NCI-H345 treated with DMSO at 0.1 percent for 48 hours (cell line): ENCODE measurements around the gene PEX19.

Experiments
- DNase-seq: peaks from one replicate; lab custom pipeline; 2025; ENCODE audit not compliant: unreplicated experiment; lab: John Stamatoyannopoulos, UW

PEX19 gene

DNA sequence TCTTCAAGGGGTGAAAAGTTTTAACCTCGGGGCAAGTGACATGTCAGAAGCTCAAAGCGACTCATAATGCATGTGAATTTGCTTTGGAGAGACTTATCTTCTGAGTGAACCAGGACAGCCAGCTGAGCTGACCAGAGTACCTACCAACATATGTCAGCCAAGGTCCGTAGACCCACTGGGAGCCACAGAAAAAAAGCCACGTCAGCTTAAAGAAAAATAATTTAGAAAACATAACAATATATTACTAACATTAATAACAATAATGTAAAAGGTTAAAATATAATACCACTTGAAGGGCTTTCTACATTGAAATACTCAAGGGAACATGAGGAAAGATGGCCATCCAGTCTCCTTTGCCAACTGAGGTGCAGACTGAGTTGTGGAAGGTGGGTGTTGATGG is 6.9 kb downstream of the PEX19 start:
- DNase-seq = no peak

DNA sequence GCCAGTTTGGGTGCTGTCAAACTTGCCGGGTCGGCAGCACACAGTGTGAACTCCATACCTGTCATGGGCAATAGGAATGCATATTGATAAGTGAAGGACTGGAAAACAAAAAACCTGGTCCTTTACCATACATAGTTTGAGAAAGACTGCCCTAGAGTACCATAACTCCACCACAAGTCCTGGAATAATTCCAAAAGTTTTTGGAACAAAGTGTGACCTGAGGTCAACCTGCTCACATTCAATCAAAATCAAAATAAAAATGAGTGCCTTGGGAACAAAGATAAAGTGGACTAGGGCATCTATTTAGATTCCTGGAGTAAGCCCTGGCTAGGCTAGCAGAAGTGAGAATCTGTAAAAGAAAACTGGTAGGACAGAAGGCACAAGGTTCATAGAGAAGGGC is 7.6 kb downstream of the PEX19 start:
- DNase-seq = no peak

DNA sequence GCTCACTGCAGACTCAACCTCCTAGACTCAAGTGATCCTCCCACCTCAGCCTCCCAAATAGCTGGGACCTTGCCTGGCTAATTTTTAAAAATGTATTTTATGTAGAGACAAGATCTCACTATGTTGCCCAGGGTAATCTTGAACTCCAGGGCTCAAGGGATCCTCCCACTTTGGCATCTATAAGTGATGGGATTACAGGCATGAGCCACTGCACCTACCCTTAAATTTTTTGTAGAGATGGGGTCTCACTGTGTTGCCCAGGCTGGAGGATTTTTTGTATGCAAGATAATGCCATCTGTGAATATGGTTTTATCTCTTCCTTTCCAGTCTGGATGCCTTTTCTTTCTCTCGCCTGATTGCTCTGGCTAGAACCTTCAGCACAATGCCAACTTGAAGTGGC is 13.9 kb downstream of the PEX19 start:
- no peak for DNase-seq

DNA sequence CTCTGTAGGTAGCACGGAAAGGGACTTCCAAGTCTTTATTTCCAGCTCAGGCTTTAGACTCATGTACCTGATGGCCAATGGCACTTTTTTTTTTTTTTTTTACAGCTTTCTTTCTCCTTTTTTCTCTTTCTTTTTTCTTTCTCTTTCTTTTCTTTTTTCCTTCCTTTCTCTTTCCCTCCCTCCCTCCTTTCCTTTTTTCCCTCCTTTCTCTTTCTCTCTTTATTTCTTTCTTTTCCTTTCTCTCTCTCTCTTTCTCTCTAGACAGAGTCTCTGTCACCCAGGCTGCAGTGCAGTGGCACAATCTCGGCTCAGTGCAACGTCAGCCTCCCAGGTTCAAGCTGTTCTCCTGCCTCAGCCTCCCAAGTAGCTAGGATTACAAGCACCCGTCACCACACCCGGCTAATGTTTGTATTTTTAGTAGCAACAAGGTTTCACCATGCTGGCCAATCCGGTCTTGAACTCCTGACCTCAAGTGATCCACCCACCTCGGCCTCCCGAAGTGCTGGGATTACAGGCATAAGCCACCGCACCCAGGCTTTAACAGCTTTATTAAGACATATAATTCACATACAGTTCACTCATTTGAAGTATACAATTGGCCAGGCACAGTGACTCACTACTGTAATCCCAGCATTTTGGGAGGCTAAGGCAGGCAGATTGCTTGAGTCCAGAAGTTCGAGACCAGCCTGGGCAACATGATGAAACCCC is 17.5 kb downstream of the PEX19 start:
- no peak for DNase-seq

DNA sequence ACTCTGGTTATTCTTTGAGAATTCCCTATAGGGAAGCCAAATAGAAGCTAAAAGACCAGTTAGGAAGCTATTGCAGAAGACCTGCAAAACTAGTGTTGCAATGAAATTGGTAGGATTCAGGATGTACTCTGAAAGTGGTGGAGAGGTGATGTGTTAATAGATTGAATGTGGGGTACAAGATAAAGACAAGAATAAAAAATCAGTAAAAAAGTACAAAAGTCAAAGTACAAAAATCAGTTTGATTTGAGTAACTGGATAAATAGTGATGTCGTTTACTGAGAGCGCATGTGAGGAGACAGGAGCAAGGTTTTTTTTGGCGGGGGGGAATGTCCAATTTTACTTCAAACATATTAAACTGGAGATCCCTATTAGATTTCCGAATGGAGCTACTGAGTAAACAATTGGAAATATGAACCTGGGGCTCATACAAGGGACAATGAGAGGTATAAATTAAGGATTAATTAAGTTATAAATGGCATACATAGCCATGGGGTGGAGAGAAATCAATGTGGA is 20.1 kb downstream of the PEX19 start:
- no peak for DNase-seq

DNA sequence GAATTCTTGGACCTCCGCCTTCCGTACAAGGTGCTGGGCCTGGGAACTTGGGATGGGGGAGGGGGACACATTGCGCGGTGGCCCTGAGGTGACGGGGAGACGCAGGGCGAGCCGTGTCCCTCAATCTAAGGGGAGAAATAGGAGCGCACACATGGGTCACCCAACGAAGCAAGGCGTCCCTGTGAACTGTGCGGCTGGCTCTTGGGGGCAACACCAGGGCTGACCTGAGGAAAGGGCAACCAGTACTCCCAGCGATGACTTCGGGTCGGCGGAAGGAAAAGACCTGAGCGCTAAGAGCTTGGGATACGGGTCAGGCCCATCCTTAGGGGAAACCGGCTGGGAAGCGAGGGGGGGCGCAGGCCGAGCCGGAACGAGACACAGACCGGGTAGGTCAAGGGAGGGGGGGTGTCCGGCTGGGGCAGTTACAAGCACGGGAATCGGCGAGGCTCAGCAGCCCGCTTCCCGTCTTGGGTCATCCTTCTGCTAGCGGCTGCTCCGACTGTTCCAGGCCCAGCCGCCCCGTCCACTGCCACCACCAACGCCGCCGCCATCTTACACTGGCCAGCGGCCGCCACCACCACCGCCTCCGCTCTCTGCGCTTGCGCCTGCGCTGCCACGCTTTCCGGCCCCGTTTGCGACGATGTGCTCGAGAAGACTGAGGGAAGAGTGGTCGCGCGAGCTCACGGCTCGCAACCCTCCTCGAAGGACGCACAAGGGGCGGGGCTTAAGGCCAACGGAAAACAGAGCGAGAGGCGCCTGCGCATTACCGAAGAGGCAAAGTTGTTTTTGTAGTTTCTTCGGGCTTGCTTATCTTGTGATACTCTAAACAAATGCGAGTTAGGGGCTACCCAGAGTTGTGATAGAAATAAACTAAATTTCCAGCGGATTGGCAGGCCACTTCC is 22.8 kb downstream of the PEX19 start, which contains the start of gene DCAF8:
DCAF8 (minus strand) TSS at position 657 of the 902 bp plus-strand sequence. CDS start 18,541 bp downstream, outside the sequence.
- DNase-seq = peak; percentile 96

DNA sequence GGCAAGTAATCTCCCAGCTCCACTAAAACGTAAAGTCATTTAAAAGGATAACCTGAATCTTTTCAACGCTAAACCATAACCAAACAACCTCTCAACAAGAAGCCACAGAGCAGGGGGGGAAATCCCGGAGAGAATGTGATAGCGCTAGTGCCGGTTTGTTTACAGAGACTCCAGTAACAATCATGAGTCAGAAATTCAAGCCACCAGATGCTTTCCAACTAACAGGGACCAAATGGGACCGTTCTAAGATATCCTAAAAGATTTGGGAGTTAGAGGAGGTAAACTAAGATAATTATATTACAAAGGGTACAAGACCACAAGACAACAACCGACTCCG is 23.4 kb downstream of the PEX19 start:
- peak; percentile 34 for DNase-seq

DNA sequence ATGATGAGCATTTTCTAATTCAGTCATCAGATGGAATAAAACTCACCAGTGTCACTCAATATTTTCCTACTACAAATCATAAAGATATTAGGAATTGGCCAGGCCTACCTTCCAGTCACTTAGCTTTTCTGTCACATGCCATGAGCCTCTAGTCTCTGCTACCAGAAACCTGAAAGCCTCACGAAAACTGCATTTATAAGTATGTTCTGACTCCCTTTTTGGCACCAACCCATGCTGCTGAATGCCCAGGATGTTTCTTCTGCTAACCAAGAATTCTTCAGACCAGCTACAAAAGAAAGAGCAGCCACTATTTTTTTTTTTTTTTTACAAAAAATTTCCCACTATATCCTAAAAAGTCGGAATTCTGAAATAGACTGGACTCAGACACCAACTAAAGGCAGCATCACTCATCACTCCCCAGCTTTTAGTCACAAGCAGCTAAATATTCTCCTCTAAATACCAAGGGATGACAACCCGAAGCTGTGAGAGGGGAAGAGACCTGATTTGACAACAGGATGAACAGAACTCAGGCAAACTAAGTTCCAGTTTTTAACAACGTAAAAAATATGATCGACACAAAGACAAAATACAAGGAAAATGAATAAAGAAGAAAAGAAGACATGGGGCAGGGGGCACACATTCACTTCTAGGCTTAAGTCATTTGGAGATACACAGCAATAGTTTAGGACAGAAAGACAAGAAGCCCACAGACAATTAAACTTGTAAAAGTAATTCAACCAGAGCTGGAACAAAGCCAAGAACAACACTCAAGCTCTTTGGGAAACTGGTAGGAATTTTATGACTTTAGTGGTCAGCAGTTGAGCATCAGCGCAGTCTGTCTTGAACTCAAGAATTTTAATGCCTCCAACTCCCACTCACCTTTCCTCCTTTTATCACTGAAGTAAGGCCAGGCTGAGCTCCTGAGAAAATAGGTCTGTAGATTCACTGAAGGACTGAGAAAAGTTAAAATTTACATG is 24.2 kb downstream of the PEX19 start:
- DNase-seq = no peak

DNA sequence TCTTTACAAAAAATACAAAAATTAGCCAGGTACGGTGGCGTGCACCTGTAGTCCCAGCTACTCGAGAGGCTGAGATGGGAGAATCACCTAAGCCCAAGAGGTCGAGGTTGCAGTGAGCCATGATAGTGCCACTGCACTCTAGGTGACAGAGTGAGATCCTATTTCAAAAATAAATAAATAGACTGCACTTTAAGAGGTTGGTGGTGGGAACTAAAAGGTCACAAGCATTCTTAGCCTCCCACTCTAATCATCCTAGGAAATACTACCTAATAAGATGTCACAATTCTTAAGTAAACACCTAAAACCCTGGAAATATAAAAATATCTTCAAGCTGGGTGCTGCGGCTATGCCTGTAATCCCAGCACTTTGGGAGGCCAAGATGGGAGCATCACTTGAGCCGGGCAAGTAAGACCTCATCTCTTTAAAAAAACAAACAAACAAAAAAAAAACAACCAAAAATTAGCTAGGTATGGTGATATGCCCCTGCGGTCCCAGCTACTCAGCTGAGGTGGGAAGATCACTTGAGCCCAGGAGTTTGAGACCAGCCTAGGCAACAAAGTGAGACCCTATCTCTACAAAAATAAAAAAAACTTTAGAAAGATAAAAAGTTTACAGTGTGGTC is 26.6 kb downstream of the PEX19 start:
- no peak for DNase-seq

DNA sequence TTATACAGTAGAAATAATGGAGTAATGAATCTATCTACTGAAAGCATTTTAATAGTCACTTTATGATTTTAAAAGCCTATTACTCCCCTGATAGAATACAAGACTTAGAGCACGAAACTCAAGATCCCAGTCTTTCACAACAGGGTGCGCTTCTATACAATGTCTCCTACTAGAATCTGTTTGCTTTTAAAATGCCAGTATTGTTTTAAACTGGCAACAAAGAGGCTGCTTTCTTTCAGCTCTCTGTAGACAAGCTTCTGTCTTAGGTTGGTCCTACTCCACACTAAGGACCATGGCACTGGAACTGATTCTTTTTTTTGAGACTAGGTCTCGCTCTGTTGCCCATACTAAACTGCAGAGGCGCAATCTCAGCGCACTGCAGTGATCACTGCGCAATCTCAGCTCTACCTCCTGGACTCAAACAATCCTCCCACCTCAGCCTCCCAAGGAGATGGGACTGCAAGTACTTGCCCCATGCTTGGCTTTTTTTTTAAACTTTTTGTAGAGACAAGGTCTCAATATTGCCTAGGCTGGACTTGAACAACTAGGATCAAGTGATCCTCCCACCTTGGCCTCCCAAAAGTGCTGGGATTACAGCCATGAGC is 27.4 kb downstream of the PEX19 start:
- no peak for DNase-seq

DNA sequence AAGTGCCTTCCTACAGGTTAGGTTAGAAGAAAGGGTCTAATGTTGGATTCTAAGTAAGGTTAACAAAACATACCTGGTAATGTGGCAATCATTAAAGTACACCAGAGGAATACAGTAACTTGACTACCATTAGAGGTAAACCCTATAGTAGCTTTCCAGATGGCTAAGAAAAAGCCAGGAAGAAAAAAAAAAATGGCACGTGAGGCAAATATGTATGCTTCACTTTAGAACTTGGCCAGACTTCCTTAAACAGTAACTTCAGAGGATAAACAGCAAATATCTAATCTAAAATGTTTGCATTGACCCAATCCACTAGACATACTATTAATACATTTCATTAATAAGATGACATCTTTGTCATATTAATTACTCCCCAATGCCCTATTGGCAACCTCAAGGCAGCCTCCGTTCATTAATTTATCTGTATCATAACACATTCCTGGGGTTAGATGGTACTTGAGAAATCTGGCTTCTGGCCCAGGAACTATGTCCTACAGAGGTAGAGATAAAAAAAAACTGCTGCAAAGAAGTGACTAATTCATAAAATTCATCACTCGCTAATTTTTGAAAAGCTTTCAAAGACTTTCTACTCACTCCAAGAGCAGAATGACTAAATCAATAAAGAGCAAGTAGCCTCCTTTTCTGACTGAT is 28.4 kb downstream of the PEX19 start:
- DNase-seq = no peak

DNA sequence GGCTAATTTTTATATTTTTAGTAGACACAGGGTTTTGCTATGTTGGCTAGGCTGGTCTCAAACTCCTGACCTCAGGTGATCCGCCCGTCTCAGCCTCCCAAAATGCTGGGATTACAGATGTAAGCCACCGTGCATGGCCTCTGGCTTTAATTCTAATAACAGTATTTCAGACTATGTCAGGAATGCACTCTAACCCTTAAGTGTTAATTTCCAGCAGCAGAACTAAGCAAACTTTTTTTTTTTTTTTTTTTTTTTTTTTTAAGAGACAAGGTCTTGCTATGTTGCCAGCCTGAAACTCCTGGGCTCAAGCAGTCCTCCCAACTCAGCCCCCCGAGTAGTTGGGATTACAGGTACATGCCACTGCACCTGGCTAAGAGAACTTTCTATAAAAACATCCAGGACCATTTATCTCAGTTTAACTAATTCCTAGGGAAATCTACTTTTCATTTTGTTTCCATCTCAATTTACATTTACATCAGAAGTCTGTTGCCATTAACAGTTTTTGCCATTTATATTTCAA is 29.1 kb downstream of the PEX19 start:
- no peak for DNase-seq

DNA sequence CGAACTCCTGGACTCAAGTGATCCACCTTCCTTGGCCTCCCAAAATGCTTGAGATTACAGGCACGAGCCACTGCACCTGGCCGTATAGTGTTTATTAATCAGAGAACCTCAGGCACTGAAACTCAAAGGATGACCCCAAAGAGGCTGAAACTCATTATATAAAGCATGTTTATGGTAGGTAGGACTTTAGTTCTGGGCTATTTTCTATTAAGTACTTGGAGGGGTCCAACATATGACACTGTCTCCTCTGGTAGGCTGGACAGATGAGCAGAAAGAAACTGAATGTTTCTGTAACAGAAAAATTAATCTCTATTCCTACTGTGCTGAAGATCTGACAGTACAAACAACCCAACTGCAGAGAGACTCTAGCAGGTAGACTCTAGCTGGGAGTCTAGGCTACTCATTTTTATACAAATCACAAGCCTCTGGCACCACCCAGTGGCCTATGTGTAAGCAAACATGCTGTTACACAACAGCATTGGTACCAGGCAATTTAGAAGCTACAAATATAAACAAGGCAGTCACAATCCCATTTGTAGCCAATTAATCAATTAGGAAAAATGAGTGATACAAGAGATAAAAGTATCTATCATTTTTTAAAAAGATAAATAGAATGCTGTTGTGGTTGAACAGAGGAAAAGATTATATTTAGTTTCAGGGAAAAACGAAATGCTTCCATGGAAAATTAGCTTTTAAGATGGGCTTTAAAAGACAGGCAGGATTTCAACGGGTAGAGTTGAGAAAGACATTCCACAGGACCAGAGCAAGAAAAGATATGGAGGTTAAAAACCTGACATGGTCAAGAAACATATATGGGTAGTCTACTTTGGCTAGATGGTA is 33.0 kb downstream of the PEX19 start:
- peak; percentile 59 for DNase-seq

DNA sequence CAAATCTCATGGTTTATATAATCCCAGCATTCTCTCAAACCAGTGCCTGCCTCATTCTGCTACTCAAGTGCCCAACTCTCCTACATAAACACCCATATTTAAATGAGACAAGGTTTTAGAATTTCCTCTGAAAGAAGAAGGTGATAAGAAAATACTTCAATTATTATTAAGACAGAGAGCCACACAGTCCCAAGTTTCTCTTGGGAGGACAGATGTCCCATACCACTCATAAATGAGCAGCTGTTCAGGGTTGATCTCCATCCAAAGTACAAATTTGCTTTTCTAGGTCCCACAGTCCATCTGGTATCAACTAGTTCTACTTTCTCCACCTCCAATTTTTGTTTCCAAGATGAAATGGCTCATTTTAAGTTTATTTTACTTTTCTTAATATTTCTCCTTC is 33.9 kb downstream of the PEX19 start:
- no peak for DNase-seq

DNA sequence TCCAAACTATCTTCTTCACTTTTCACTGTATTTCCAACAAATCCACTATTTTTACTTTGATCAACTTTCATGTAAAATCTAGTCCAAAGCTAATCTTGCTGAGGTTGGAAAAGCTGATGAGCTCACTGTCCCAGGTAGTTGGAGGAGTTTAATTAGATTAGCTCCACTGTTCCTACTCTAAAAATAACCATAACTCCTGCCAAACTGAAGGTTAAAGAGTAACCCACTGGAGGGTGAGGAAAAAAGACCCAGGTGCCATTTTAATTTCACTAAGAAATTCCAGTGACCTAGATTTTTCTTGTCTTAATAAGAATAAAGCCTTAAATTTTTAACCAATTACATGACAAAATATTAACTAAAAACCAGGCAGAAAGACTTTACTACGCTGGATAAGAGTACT is 37.9 kb downstream of the PEX19 start:
- DNase-seq = no peak

DNA sequence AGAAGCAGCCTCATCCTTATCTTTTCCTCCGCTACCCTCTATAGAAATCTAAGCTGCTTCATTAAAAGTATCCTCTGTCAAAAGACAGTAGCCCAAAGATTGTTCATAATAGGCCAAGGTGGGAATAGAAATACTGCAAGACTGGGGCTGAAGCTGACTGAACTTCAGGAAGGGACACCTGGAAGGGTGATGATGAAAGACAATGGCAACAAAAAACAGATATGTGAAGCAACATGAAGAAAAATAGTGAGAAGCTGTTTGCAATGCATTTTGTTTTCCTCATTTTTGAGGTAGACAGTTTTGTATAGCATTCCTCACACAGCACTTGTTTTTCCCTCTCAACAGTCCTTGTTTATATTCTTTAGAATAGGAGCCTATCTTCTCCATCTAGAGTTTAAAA is 39.5 kb downstream of the PEX19 start:
- no peak for DNase-seq

DNA sequence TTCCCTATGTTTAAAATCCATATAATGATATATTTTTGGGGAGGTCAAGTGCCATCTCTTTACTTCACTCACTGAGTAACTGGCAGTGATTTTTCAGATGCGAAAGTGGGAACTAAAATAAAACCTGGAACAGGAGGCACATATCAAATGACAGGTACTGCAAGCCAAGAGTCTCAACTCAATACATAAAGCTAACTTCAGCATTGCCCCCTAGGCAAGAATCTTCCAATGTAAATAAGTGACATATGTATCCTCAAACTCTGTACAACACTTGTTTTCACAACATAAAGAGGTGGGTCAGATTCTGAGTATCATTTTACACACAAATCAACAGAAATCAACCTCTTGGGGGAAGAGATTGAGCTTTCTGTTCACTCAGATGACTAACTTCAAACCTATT is 40.7 kb downstream of the PEX19 start:
- no peak for DNase-seq

DNA sequence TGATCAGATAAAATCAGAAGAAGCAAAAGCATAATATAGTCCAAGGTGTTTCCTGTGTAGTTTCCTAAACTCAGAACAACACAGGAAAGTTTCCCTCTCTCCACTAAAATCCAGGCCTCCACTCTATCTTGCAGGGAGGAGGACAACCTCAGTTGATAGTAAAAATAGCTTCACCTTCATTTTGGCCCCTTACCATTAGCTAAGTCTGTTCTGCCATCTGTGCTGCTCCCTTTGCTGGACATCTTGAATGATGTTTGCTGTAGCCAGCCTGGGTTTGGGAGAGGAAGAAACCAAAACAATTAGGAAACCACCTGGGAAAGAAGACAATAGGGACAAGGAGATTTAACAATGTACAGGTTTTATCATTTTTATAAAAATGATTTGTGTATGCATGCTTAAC is 41.2 kb downstream of the PEX19 start:
- no peak for DNase-seq
